Urothelium cell line (cell line): ENCODE data around the gene FHIT.
A peak's percentile ranks its signal among the peaks of the same experiment; 100 is the strongest.

Experiments used
- DNase-seq: peaks from one replicate; pipeline ENCODE4 v3.0.0; 2011; ENCODE audit warnings: low spot score, mixed read lengths
- FAIRE-seq: peaks from 2 replicates; lab custom pipeline; 2011; peaks lifted over from hg19 to GRCh38; lab: Jason Lieb, UNC

The FHIT gene

GRCh38 chr3:61251174-61251972 is at the start of gene FHIT:
TSS of gene FHIT (minus strand) at chr3:61251452.
- FAIRE-seq (no peak), DNase-seq (peak; percentile 95)

GRCh38 chr3:61300786-61301185 is 49.5 kb upstream of the FHIT start:
- FAIRE-seq = no peak
- DNase-seq = no peak

DNA sequence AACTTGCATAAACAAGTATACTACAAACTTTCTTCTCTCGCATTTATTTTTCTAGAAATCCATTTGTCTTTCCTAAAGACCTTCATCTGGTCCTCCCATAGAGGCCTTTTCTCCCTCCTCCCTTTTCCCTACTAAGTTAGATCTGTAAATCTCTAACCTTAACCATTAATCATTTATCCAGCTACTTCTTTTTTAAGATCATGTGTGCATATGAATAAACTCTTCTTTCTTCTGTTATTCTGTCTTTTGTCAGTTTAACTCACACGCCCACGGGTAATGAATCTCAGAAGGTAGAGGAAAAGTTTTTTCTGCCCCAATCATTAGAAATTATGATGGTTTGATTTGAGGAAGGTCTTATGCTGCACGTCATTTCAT is 48.7 kb upstream of the FHIT start:
- DNase-seq = no peak

GRCh38 chr3:61299343-61300005 is 48.2 kb upstream of the FHIT start:
- DNase-seq = no peak
- FAIRE-seq = no peak

More for the DNA sequence above, 48.7 kb upstream of the FHIT start:
- no peak for FAIRE-seq

GRCh38 chr3:61297821-61298220 is 46.6 kb upstream of the FHIT start:
- DNase-seq (no peak), FAIRE-seq (no peak)

GRCh38 chr3:61288446-61288845 is 37.2 kb upstream of the FHIT start:
- no peak for FAIRE-seq
- DNase-seq = no peak

DNA sequence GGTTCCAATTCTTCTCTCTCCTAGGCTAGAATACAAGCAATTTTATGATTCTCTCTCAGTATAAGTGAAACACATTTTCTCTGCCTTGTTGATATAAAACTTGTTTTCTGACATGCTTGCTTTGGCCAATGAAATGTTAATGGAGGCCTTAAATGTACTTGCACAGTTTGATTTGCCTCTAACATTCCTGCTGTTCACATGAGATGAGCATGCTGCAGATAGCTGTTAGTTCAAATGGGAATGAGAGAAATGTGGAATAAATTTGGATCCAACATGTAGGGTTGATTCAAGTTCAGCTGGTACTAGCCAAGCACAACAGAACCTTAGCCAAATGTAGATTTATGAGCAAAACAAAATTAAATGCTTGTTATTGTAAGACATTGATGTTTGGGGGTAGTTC is 32.6 kb upstream of the FHIT start:
- DNase-seq = no peak
- peak; percentile 17 for FAIRE-seq

DNA sequence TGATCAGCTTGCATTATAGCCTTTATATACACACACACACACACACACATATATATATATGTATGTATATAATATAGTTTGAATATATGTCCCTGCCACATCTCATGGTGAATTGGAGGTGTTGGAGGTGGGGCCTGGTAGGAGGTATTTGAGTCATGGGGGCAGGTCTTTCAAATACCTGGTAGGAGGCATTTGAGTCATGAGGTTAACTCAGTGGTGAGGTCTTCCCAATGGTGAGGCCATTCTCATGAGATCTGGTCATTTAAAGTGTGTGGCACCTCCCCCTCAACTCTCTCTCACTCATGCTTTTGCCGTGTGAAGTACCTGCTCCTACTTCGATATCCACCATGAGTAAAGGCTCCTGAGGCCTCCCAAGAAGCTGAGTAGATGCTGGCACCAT is 27.5 kb upstream of the FHIT start:
- DNase-seq = no peak

DNA sequence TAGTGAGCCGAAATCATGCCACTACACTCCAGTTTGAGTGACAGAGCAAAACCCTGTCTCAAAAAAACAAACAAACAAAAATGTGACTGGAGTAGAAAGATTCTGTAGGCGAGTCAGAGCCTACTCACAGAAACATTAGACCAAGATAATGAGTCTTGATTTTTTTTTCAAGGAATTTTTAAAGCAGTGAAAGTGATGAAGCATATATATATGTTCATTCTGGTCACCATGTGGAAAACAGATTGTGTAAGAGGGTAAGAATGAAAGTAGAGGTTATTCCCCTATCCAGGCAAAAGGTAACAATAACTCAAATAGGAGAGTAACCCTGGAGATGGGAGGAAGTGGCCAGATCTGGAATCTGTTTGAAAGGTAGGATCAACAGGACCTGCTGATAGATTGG is 26.2 kb upstream of the FHIT start:
- FAIRE-seq (no peak), DNase-seq (no peak)

More for the DNA sequence above, 27.5 kb upstream of the FHIT start:
- FAIRE-seq = no peak

DNA sequence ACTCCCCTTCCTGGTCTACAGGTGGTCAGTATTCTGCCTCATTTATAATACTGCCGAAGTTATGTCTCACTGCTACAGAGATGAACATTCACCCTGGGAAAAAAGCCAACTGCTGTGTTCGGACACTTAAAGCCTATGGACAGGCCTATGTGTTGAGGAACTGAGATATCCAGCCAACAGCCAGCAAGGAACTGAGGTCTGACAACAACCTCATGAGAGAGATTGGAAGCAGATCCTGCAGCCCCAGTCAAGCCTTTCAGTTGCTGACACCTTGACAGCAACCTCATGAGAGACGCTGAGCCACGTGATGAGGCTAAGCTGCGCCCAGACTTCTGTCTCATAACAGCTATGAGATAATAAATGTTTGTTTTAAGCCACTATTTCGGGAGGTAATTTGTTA is 18.2 kb upstream of the FHIT start:
- FAIRE-seq (no peak), DNase-seq (no peak)

GRCh38 chr3:61268644-61269043 is 17.4 kb upstream of the FHIT start:
- FAIRE-seq (no peak), DNase-seq (no peak)

- DNase-seq (no peak), FAIRE-seq (no peak)
Observed at GRCh38 chr3:61264281-61264680, 13.0 kb upstream of the FHIT start.

- no peak for DNase-seq
- no peak for FAIRE-seq
Observed at GRCh38 chr3:61257148-61257547, 5.9 kb upstream of the FHIT start.

GRCh38 chr3:61253756-61254155 is 2.5 kb upstream of the FHIT start:
- no peak for FAIRE-seq
- no peak for DNase-seq

DNA sequence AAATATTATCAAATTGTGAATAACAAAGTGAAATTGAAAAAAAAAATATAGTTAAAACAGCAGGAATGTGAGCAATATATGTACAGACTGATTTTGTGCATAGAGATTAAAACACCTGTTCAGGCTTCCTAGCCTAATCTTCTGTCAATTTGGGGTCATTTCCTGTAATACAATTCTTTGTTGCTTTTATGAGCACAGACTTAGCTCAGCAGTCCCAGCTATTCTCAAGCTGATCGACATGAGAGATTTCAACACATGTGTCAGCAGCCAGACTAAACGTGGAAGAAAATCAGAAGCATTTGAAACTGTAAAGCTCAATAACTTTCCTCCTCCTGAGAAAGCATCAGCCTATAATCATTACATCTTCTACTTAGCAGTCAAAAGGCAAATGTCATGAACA is 1.6 kb upstream of the FHIT start:
- DNase-seq (no peak), FAIRE-seq (no peak)

GRCh38 chr3:61250784-61251173 is 473 bp downstream of the FHIT start:
- FAIRE-seq = no peak
- DNase-seq = peak; percentile 9

GRCh38 chr3:61248496-61248895 is 2.8 kb downstream of the FHIT start:
- FAIRE-seq (no peak), DNase-seq (no peak)

DNA sequence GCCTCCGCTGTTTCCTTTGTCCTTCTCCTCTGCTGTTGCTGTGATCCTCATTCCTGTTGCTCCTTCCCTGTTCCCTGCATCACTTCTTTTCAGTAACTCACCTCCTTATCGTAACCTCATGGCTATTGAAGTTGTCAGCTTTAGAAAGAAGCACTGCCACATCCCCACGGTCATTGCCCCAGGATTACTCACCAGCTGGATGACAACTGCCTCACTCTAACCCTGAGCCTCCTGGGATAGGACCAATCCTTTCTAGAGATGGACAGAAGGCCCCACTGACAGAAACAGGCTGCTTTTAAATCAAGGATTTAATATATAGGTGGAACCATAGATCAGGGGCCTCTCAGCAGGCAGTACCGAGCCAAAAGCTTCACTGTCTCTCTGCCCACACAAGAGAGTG is 4.1 kb downstream of the FHIT start:
- FAIRE-seq (no peak), DNase-seq (no peak)

DNA sequence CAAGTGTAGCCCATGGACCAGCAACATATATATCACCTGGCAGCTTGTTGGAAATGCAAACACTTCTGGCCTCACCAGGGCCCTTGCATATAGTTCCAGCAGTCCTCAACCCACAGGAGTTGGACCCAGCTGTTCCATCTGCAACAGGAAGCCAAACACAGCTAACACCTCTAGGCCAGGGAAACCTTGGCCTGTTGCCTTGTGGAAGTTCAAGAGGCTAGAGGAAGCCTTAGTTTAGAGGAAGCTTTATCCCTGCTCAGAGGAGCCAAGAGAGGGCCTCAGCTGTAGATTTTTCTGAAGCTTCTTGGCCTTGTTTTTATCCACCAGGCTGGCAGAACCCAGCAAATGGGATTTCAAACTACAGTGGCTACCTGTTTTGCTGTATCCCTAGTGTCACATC is 11.4 kb downstream of the FHIT start:
- FAIRE-seq (no peak), DNase-seq (no peak)

- FAIRE-seq (no peak), DNase-seq (no peak)
Observed at GRCh38 chr3:61237858-61238257, 13.4 kb downstream of the FHIT start.

DNA sequence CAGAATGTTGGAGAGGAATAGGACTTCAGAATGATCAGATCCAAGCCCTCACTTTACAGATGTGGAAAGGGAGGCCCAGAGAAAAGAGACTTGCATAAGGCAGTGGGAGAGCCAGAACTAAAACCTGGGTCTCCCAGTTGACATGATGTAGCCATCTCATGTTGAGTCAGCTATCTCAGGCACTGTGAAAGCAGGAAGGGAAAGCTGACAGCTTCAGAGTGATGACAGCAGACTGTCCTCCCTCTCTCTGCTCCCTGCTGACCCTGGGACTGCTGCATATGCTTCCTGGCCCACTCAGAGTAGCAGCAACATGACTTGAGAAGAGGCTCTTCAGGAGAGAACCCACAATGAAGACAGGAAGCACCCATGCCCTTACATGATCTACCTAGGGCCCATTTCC is 14.7 kb downstream of the FHIT start:
- DNase-seq = no peak
- no peak for FAIRE-seq

DNA sequence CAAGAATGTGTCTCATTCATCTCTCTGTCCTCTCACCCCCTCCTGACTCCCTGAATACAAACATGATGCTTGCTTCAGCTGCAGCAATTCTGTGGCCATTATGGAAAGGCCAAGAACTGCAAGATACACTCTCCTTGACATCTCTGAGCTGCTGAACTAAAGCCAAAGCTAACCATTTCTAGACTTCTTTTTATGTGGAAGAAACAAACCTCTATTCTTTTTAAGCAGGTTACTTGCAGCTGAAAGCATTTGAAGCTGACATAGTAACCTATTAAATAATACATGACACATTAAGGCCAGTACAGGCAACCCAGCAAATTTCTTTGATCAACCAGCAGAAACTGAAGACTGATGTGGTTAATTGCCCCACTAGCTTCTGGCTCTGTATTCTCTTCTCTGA is 17.5 kb downstream of the FHIT start:
- DNase-seq (no peak), FAIRE-seq (no peak)

DNA sequence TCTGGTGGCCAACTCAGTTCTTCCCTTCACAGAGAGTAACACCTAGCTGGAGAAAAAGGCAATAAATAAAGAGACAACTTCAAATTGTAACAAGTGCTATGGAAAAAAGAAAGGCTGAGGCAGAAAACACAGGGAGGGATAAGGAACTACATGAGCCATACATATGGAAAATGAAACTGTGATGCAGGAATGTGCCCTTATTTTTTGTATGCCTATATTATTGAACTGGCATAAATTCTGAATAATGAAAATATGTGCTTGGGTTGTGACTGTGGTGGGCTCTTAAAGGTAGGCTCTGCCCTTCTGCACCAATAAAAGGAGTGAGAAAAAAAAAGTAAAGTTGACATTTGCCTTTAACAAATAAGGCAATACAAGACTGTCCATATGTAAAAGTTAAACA is 19.6 kb downstream of the FHIT start:
- no peak for FAIRE-seq
- DNase-seq = no peak
